ENCODE measurements around the gene TRMT10B.
A peak's percentile ranks its signal among the peaks of the same experiment; 100 is the strongest.

TRMT10B gene, protein sequence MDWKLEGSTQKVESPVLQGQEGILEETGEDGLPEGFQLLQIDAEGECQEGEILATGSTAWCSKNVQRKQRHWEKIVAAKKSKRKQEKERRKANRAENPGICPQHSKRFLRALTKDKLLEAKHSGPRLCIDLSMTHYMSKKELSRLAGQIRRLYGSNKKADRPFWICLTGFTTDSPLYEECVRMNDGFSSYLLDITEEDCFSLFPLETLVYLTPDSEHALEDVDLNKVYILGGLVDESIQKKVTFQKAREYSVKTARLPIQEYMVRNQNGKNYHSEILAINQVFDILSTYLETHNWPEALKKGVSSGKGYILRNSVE

DNA sequence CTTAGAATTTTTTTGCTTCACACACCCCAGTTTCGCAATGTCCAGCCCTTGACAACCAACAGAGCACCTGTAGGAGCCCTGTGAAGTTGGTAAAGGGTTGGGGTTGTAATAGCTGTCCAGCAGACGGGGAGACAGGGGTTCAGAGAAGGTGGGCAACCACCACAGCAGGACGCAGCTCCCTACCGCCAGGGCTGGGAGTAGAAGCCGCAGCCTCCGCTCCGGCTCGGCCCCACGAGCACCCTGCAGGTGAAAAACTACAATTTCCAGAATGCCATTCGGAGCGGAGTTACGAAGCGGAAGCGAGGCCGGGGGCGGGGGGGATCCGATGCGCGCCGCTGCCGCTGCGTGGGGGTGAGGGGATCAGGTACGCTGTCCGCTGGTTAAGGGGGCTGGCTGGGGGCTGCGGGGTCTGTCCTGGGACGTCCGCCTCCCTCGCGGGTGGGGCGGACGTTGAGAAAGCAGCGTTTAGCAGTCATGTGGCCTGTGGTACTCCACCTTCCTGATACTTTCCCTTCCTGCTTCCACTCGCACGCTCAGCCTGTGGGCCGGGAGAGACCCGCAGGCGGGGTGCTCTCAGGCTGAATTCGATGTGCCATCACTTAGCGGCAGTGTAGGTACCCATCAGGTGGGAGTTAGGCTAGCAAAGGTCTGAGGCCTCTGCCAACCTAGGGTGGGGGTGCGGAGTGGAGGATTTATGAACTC lies at the start of gene TRMT10B:
Gene TRMT10B (plus strand): TSS at position 317 of the 702 bp plus-strand sequence. CDS start 8,127 bp downstream, outside the sequence.
- DNase-seq (ENCODE audit: low spot score): peak; percentile 81

DNA sequence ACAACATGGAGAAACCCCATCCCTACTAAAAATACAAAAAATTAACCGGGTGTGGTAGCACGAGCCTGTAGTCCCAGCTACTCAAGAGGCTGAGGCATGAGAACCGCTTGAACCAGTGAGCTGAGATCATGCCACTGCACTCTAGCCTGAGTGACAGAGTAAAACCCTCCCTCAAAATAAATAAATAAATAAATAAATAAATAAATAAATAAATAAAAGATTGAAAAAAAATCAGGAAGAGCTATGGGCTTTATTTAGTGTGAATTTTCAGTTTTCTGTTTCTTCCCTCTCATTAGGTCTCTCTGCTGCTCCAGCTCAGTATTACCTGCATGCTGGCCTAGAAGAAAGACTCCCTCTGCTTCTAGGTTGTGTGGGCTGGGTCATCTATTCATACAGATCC lies 47.8 kb upstream of the TRMT10B start:
- DNase-seq (ENCODE audit: low spot score): no peak

DNA sequence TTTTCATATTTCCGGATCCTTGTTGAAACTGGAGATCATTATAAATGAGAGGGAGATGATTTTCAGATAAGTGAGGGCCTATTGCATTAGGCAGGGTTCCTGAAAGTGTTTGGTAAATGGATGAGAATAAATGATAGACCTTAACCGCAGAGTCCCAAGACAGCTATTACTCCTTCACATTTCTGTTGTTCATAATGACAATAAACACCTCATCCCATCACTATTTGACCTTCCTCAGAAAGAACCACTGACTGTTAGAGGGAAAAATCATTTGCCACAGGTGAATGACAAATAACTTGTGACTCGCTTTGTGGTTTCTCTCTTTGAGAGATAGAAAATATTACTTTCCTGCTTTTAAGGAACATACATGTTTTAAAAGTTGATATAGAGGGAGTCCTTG lies 47.3 kb upstream of the TRMT10B start:
- no peak for DNase-seq (ENCODE audit: low spot score)

DNA sequence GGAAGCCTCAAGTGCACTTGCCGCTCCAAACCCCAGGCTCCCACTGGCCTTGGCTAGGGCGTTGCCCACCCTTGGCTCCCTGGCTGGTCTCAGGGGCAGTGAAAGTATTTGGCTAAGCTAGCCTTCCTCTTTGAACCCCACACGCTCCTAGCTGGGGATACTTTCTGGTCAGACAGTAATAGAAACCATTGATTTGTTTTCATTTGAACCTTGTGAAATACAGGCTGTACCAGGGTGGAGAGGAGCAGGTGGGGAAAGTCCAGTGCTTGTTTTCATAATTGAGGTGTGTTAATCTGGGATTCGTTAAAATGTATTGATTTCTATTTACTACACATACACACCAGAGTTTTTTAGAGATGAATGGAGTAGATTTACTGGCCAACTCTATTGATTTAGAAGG lies 45.9 kb upstream of the TRMT10B start:
- no peak for DNase-seq (ENCODE audit: low spot score)

DNA sequence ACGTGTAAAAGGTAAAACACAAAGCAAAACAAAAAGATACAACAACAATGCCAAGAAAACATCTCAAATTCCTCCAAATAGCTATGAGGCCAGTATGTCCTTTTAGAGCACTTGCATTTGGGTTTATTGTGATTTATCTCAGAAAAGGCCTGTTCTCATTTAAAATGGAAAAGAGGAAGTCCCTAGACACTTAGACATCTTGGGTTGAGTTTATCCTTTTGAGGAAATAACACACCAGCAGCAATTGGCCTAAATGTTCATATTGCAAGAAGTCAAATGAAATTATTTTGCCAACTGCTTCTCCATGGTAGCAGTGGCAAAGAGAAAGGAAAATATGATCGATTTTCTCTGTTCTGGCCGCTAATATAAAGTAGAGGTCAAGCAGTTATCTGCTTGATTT lies 43.6 kb upstream of the TRMT10B start:
- no peak for DNase-seq (ENCODE audit: low spot score)

DNA sequence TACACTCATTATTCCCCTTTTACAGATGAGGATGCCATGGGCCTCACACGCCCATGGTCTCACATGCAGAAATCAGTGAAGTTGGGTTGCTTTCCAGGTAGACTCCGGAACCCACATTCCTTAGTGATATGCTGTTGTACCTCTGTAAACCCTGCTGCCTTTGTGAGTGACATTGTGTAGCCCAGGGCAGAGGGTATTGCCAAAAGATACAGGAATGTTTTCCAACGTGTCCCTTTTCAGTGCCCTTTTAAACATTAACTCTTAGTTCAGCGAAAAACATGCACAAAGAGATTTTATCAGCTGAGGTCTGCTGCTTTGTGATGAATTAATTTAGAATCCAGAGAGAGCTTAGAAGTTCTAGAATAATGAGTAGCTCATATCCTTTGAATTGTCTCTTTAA lies 38.3 kb upstream of the TRMT10B start:
- no peak for DNase-seq (ENCODE audit: low spot score)

DNA sequence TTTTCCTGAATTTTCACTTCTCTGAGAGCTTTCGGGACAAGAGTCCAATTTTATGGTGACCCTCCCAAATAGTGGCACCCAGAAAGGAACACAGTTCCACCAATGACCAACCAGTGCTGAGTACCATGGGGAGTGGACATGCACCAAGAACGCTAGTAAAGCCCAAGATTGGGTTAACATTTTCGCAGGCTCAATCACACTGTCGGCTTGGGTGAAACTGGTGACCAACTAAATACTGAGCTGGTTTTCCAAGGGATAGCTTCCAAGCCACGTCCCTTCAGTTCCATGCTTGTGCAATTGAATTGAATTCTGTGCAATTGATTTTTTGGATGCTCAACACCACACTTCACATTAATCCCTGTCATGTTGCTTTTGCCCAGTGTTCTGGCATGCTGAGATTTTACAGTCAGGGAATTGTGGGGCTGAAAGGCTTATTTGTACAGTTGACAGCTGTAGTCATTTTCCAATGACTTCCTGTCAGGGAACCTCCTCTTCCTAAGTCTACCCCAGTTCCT lies 37.6 kb upstream of the TRMT10B start:
- no peak for DNase-seq (ENCODE audit: low spot score)

DNA sequence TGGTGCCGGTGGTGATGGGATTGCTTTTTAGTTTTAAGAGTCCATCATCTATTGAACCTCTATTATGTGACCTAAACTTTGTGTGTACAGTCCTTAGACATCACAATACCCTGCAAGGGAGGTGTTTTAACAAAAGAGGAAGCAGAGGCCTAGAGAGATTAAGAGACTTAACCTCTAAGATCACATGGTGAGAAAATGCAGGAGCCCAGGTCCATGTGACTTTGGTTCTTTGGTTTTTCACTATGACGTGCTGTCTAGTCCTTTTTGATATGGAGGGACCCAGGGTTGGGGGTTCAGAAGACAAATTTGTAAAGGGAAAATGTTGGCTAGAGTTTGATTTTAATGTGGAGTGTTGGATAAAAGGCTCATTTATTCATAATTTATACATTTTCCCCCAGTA lies 34.1 kb upstream of the TRMT10B start:
- no peak for DNase-seq (ENCODE audit: low spot score)

DNA sequence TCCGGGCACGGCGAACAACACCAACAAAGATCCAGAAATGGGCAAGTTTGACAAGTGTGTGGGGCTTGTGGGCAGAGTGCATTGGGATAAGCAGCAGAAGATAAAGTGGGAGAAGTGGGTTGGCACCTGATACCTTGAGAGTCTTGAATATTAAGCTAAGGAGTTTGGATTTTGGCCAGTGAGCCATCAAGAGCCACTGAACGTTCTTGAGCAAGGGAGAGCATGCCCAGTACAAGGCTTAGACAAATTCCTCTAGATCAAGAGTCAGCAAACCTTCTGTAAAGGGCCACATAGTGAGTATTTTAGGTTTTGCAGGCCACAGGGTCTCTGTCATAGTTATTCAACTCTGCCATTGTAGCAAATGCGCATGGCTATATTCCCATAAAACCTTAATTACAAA lies 26.6 kb upstream of the TRMT10B start:
- no peak for DNase-seq (ENCODE audit: low spot score)

DNA sequence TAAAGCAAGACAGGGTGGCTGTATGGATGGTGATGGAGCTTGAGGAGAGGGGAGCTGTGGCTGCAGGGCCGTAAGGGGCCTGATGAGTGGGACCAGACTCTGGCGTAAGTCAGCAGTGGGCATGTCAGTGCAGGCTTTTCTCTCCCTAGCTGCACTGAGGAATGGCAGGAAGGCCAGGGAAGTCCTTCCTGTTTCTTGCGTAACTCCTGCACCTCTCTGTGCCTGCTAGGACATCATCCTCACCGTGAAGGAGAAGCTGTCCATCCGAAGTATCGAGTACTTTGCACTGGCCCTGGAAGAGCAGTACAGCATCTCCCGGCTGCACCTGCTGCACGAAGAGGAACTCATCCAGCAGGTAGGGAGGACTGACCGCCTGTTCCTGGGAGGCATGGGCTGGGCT lies 24.1 kb upstream of the TRMT10B start:
- no peak for DNase-seq (ENCODE audit: low spot score)

DNA sequence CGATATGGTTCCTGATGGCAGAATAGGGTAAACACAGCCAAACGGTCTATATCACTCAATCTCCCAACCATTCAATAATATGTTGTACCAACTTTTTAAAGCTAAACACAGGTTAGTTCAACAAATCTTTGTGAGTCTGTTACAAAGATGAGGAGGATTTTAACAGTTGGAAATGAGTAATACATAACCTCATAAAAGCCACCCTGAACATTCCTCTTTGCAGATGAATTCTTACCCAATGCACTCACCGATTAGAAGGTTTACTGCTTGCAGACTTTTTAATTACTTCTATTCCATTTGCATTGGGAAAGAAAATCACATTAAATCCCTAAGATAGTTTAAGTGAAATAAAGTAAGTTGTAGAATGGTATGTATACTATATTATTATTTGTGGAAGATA lies 23.3 kb upstream of the TRMT10B start:
- no peak for DNase-seq (ENCODE audit: low spot score)

DNA sequence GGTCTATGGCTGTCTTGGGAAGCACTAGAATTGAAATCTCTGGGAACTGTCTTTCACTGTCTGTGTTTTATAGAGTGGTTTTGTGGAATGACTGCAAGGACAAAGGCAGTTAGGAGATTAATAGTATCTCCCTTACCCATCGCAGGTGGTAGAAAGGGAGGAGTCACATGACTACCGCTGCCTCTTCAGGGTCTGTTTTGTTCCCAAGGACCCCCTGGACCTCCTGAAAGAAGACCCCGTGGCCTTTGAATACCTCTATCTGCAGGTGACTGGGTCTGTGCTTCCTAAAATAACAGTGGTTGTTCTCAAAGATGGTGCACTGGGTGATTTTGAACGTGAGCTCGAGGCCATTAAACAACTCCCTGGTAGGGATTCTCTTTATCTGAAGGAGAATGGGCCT lies 22.8 kb upstream of the TRMT10B start:
- no peak for DNase-seq (ENCODE audit: low spot score)

DNA sequence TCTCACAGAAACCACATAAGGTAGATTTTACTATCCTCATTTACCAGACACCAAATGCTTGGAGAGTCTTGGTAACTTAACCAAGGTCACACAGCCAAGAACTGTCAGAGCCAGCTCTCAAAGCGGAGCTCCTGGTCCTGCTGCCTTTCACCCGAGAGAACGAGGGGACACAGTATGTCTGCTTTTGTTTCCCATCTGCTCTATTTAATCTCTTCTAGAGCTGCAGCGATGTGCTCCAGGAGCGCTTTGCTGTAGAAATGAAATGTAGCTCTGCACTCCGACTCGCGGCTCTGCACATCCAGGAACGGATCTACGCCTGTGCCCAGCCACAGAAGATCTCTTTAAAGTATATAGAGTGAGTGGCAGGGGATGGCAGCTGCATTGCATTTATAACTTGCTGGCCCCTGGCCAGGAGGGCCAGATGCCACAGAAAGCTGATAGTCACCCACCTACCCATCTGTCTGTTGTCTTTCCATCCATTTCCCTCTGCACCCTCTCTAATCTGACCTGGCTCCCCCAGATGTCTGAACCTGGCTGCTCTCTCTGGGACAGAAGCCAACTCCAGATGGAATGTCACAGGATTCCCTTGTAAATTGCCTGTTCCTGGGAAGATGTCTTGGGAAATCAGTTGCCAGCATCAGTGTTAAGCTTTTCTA lies 21.4 kb upstream of the TRMT10B start:
- peak; percentile 25 for DNase-seq (ENCODE audit: low spot score)

DNA sequence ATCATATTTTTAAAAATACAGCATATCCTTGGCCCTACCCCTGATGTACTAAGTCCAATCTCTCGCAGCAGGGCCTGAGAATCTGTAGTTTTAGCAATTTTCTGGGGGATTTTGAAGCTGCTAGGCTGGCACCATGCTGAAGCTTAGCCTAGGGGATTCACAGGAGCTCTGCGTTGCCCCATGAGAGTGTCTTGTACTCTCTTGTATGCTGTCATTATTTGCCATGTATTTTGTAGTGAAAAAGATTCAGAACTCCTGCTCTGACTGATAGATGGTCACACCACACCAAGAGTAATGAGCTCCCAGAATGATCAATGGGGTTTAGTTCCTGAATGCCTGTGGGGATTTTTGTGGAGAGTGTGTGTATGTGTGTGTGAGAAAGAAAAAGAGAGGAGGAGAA lies 20.7 kb upstream of the TRMT10B start:
- DNase-seq (ENCODE audit: low spot score): no peak

DNA sequence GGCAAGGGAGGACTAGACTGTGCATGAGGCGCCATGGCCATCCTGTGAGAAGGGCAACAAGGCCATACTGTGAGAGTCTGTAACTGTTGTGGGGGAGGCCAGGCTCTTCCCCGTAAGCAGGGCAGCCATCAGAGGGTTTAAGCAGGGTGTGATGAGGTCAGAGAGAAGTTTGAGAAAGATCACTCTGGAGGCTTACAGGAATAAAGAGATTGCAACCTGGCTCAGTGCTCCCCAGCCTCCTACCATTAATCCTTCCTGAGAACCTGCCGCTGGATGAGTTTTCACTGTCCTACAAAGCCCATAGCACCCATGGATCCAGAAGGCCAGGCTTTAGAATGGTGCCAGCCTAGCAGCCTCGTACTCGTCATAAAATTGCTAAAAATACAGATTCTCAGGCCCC lies 14.4 kb upstream of the TRMT10B start:
- no peak for DNase-seq (ENCODE audit: low spot score)

DNA sequence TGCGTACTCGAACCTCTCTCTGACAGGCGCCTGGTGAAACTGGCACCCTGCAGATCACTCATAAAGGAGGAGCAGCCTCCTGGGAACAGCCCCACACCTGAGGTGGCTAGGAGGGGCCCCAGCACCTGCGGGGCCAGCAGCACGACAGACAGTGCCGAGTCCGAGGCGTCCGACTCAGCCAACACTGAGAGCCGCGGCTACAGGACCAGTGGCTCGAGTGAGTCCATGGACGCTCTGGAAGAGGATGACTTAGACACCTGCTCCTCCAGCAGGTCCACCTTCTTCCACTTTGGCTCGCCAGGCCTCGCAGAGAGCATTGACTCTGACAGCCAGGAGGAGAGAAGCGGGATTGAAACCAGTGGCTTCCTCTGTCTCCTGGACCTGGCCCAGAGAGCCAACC lies 13.5 kb upstream of the TRMT10B start:
- no peak for DNase-seq (ENCODE audit: low spot score)

DNA sequence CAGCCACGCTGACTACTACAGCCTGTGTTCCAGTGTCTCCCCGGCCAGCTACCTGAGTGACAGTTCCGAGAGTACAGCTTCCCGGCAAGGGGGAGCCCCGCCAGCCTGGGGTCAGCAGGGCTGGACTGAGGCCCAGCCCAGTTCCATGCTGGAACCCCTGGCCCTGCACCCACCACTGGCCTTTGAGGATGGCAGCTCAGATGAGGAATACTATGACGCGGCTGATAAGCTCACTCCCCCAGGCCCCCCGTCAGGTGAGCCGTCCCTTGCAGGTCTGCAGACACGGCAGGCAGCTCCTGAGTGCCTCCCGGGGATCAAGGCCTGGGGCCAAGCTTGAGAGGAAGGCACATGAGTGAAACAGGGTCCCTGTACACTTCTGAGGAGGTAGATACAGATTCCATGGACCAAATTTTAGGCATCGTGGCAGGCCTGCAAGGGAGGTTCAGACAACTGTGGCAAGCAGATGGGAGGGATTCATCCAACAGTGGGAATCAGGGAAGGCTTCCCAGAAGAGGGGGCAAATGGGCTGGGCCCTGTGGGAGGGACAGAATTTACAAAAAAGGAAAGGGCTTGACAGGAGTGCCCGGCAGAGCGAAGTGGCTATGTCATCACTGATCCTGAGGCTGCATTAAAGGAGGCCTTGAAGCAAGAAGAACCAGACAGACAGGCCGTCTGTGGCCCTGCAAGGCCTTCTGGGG lies 12.8 kb upstream of the TRMT10B start:
- no peak for DNase-seq (ENCODE audit: low spot score)

DNA sequence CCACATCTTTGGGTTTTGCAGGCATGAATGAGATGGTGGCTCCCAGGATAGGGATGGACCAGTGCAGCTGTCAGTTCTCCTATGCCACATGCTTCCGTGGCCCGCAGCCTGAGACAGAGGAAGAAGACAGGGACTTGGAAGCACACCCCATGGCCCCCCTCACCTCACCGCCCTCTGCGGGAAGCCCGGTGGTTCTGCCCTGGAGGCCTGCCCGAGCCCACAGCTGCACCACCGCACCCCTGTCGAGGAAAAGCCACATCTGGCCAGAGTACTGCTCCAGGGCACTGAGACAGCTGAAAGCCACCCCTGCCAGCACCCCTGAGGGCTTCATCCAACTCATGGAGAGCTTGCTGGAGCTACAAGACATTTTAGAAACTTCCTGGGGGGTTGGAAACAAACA lies 7.6 kb upstream of the TRMT10B start:
- DNase-seq (ENCODE audit: low spot score): no peak

DNA sequence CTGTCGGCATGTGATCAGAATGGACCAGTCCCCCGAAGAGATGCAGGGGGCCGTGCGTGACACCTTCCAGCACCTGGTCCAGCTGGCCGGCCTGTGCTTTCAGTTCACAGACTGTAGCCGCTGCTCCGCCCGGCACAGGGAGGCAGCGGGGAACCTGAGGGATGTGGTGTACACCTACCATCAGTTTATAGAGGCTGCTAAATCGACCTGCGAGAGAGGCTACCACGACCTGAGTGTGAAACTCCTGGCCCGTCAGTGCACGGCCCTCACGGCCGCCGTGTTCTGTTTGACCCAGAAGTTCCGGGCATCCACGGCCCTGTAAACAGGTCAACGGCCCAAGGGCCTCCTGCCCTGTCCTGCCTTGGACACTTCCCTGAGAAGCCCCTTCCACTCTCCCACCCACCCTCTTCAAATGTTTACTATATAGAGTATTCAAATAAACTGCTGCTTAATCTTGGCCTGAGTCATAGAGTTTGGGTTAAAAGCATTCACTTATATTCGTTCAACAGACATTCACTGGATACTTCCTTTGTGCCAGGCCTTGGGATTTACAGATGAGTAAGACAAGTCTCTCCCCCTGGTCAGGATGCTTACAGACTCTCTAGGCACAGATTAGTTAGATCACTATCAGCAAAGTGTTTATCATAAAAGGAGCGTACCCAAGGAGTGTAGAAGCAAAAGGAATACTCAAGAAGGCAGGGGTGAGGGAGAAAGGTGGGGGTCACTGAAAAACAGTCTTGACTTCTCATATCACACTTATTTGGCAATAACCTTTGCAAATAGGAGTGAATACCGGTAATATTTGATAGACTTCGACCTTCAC lies 6.9 kb upstream of the TRMT10B start:
- DNase-seq (ENCODE audit: low spot score): no peak

DNA sequence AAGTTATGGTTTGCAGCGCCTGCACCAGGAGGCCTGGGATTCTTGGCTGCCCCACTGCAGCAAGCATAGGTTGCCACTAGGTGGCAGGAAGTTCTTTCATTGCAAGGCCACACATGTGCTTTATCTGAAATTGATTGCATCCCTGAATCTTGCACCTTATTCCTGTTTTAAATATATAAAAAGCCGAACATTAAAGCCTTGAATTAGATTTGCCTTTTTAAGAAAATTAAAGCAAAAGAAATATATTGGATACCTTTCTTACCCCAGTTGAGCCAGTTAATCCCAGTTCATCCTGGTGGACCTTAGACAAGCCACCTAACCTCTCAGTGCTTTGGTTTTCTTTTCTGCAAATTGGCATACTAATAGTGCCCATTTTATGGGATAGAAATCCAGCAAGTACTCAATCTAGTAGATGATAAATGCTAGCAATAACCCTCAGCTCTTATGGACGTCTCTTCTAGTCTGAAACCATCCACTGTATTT lies 6.3 kb upstream of the TRMT10B start:
- peak; percentile 81 for DNase-seq (ENCODE audit: low spot score)

DNA sequence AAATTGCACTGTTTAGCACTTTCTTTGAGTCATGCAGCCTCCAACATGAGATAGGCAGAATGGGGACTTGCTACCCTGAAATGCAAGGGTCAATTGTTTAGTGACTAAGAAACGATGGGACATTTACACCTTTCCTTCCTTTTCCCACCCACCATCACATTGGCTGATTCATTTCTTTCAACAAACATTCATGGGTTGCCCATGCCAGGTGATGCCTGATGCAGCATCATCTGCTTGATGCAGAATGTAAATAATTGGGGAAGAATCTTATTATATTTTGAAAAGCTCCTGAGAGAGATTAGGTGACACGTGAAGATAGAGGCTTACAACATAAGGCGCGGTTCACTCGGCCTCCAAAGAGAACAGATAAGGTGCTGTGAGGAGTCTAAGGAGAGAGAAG lies 4.5 kb upstream of the TRMT10B start:
- DNase-seq (ENCODE audit: low spot score): no peak

Data from Ammon's horn (tissue), 1 donor.